ENCODE measurements around the gene SAMSN1. TPM values are rescaled to one million over a fixed set of nuclear protein-coding genes. Genes with fewer than 3 reads are reported as not detected.

The SAMSN1 gene
- total and polyA plus RNA-seq, 2 of the 8 experiments (the other 6 are each of a cell fraction or from before 2014, with no cell fraction given): 0.50 to 3.0 TPM

GRCh38 chr21:14572204-14572780 is 26.2 kb upstream of the SAMSN1 start:
- no peak overlapping the region for H2BK5ac ChIP-seq (ENCODE audit: low read depth, low read length)
- H2BK12ac ChIP-seq (ENCODE audit: low read depth, low read length): no peak overlapping the region
- H3K4ac ChIP-seq (replicated peaks; ENCODE audit: insufficient read length, low read depth, low read length): no peak overlapping the region
- H3K14ac ChIP-seq (ENCODE audit: insufficient read length): no peak overlapping the region
- no peak overlapping the region for H2AK5ac ChIP-seq (ENCODE audit: low read depth, low read length)
- no peaks in the 10 kb centered on the region for H3K79me2 ChIP-seq (ENCODE audit: control insufficient read depth in 1 of 2, insufficient read depth in 2 of 2, low read length in 2 of 2)
- CTCF ChIA-PET (ENCODE audit: partially characterized antibody): interaction anchor here (1.2 kb wide), 1 partner anchor 8 kb away, joined by 4 read pairs; no protein-coding TSS in a partner anchor
- no peak overlapping the region for H3K9ac ChIP-seq (replicated peaks in 1 of 4; ENCODE audit: extremely low read depth in 1 of 4, low read depth in 3 of 4, low read length in 3 of 4)
- POLR2A ChIA-PET (ENCODE audit: partially characterized antibody): no interaction called here
- no peak overlapping the region for H3K18ac ChIP-seq (ENCODE audit: extremely low read depth, low read length)
- no peak overlapping the region for H4K5ac ChIP-seq (ENCODE audit: insufficient read length, low read depth, low read length)
- no peaks in the 10 kb centered on the region for H3K36me3 ChIP-seq (ENCODE audit: control insufficient read depth in 2 of 4, insufficient read depth in 4 of 4, low read length in 3 of 4)
- H2AFZ ChIP-seq (ENCODE audit: low read length): no peak overlapping the region
- no peak overlapping the region for H3K4me3 ChIP-seq (ENCODE audit: extremely low read depth in 1 of 4, insufficient read depth in 2 of 4, low read depth in 3 of 4, low read length in 4 of 4)
- TF ChIP-seq HDAC2 (IDR thresholded peaks at IDR 0.05; ENCODE audit: borderline replicate concordance in 1 of 2, low read depth in 2 of 2, low read length in 2 of 2): no peak
- no peak for TF ChIP-seq RXRA (IDR thresholded peaks at IDR 0.05; ENCODE audit: insufficient read depth, low read depth, low read length)
- no peak for TF ChIP-seq SP1 (IDR thresholded peaks at IDR 0.05; ENCODE audit: low read depth, low read length)
- WGBS, 2 experiments (ENCODE audit: extremely low coverage in 1 of 2, insufficient coverage in 1 of 2, insufficient read length in 1 of 2, insufficient replicate concordance in 2 of 2, low coverage in 1 of 2, low lambda C conversion rate in 2 of 2, missing lambda C conversion rate in 1 of 2): 75% methylated on average over 2 of the region's 2 CpGs; no CpG with 5 or more reads in 1 of the 2 experiments
- H3K4me1 ChIP-seq (replicated peaks in 1 of 4; ENCODE audit: control insufficient read depth in 3 of 4, insufficient read depth in 4 of 4, low read length in 3 of 4): no peaks in the 10 kb centered on the region
- no peak for FAIRE-seq
- no peak overlapping the region for H2BK15ac ChIP-seq (ENCODE audit: low read length)
- H3K23ac ChIP-seq (ENCODE audit: insufficient read length): no peak overlapping the region
- no peak overlapping the region for H2BK20ac ChIP-seq (ENCODE audit: low read length)
- H3K56ac ChIP-seq (replicated peaks; ENCODE audit: insufficient read length, low read depth, low read length): no peak overlapping the region
- H3K9me3 ChIP-seq (ENCODE audit: insufficient read depth in 2 of 2, low read depth in 1 of 2, low read length in 1 of 2): no peaks in the 10 kb centered on the region
- no peak overlapping the region for H4K8ac ChIP-seq (ENCODE audit: extremely low read depth, insufficient read depth, low read length)
- H3K27me3 ChIP-seq (replicated peaks in 1 of 4; ENCODE audit: control insufficient read depth in 3 of 4, extremely low read depth in 1 of 4, insufficient read depth in 3 of 4, low read length in 3 of 4): no peaks in the 10 kb centered on the region
- no peaks in the 10 kb centered on the region for H3K23me2 ChIP-seq (ENCODE audit: low read depth, low read length)
- H4K91ac ChIP-seq (replicated peaks; ENCODE audit: insufficient read length, low read length): no peak overlapping the region
- H4K20me1 ChIP-seq (replicated peaks in 1 of 2; ENCODE audit: control insufficient read depth in 1 of 2, insufficient read depth in 2 of 2, low read length in 2 of 2): no peaks in the 10 kb centered on the region
- H2BK120ac ChIP-seq (replicated peaks; ENCODE audit: low read depth, low read length): no peak overlapping the region
- H3K79me1 ChIP-seq (ENCODE audit: low read depth, low read length): no peaks in the 10 kb centered on the region
- no peak overlapping the region for H3K27ac ChIP-seq (ENCODE audit: low read depth, low read length)
- no peak overlapping the region for H3K4me2 ChIP-seq (ENCODE audit: insufficient read depth in 1 of 2, low read depth in 2 of 2, low read length in 2 of 2)
- no peak for DNase-seq (ENCODE audit: low read depth in 1 of 2, low spot score in 2 of 2)

Measured in H1 (cell line).